CD4-positive, alpha-beta T cell treated with Interleukin-6 at 100 ng/mL for 8 hours (primary cell): ENCODE measurements around the gene CLIP2.
A peak's percentile ranks its signal among the peaks of the same experiment; 100 is the strongest.
"Not testable (repeated sequence)": the region's sequence is repeated elsewhere in the genome, so short reads cannot be mapped to it uniquely, and the experiment has no call there.

Source experiments
- DNase-seq: peaks from one replicate; pipeline ENCODE4 v3.0.0-alpha.2; 2020; ENCODE audit warnings: mixed read lengths, low spot score

Gene CLIP2

GRCh38 chr7:74430961-74431466, 141.8 kb downstream of the CLIP2 start:
- no peak for DNase-seq

DNA sequence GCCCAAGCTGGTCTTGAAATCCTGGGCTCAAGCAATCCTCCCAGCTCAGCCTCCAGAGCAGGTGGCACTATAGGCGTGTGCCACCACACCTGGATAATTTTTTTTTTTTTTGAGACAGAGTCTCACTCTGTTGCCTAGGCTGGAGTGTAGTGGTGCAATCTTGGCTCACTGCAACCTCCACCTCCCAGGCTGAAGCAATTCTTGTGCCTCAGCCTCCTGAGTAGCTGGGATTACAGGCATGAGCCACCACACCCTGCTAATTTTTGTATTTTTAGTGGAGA, 148.0 kb downstream of the CLIP2 start:
- DNase-seq = not testable (repeated sequence)

DNA sequence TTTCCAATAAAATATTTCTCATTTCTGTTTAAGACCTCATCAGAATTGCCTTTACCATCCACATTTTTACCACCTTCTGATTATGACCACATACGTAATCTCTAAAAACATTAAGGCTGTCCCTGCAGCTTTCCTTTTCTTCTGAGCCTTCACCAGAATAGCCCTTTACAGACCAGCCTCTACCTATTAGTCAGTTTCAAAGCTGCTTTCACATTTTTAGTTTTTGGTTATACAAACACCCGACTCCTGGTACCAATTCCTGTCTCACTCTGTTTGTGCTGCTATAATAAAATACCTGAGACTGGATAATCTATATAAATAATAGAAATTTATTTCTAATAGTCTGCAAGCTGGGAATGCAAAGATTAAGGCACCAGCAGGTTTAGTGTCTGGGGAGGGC, 149.1 kb downstream of the CLIP2 start:
- DNase-seq = no peak

GRCh38 chr7:74439541-74439940, 150.3 kb downstream of the CLIP2 start:
- no peak for DNase-seq

- DNase-seq = not testable (repeated sequence)
Observed at GRCh38 chr7:74440143-74440542, 150.9 kb downstream of the CLIP2 start.

GRCh38 chr7:74441801-74442200, 152.6 kb downstream of the CLIP2 start:
- no peak for DNase-seq

GRCh38 chr7:74443543-74444247, 154.5 kb downstream of the CLIP2 start:
- no peak for DNase-seq

GRCh38 chr7:74449144-74449543, 159.9 kb downstream of the CLIP2 start:
- no peak for DNase-seq

DNA sequence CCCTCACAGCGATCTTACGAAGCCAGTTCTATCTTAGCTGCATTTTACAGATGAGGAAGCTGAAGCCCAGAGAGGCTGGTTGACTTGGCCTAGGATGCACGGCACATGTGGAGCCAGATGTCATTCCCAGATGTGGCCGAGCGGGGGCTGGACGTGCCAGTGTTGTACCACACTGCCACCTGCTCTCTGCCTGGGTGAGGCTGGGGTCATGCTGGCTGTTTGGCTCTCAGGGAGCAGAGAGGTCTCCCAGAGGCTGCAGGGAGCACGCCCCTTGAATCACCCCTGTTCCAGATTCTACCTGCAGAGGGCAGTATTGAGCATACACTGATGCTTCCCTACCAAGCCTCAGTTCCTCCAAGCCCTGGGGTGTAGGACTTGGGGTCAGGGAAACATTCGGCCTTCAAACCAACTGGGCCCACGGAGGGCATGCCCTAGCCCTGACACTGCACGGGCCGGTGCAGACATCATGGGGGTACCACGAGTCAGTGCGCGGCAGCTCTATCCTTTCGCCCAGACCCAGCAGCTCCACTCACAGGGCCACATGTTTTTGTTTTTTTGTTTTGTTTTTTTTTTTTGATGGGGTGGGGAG, 160.7 kb downstream of the CLIP2 start:
- peak; percentile 63 for DNase-seq

DNA sequence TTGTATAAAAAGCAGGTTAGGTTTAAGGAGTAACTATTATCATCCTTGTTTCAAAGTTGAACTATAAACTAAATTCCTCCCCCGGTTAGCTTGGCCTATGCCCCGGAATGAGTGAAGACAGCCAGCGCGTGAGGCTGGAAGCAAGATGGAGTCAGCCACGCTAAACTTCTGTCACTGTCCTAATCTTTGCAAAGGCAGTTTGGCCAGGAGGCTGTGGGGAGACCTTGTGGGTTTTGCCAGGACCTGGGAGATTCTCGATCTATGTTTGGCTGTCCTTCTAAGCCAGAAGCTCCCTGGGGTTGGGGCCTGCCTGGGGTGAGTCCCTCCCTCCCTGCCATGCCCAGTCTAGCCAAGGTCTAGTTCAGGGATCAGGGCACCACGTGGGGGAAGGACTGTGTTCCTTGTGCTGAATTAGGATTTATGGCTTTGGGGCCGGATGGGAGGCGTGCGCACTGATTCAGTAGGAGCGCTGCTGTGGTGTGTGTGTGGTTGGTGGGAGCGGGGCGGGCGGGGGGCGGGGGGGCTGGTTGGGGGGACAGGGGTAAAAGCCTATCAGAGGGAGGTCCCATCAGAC, 163.6 kb downstream of the CLIP2 start:
- no peak for DNase-seq

DNA sequence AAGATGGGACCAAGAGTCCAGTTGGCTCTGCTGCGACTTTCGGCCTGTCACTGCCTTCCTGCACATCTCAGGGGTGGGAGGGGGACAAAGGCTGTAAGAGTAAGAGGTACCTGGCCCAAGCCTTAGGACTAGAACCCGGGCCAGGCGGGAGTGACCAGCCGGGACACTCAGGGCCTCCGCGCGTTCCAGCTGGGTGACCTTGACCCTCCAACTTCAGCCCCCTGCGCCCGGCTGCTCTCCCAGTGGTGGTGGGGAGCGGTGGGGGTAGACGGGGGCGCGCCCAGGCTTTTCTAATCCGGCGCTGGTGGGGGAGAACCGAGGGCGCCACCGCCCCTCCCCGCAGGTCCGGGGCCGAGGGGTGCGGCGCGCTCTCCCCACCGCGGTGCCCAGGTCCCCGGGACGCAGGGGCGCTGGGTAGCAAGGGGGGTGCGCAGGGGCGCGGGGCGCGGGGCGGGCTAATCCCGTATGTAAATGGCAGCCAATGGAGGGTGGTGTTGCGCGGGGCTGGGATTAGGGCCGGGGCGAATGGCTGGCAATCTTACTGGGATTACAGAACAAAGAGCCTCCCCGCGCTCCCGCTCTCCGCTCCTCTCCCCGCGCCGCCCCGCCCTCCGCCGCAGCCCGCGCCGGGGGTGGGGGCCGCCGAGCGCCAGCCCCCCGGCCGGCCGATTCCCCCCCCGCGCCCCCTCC, 164.3 kb downstream of the CLIP2 start, which contains the start of gene GTF2IRD1:
Gene GTF2IRD1, plus strand, starts transcription at position 585 of the 690 bp plus-strand sequence. CDS start 54,175 bp downstream, outside the sequence.
- peak; percentile 30 for DNase-seq

- no peak for DNase-seq
Observed at GRCh38 chr7:74454021-74454924, 165.1 kb downstream of the CLIP2 start.

DNA sequence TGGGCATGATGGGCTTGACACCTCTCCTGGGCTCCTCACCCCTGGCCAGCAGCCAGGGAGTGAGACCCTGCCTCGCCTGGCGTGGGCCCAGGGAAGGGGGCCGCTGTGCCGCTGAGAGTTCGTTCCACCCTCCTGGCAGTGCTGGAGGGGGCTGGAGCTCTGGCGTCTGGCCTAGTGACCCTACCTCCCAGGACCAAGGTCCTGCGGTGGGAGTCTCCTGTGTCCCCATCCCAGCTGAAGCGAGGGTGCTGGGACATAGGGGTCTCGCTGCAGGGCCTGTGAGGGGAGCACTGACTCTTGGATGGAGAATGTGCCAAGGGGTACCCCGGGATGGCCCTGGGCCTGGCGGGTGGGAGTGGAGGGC, 165.7 kb downstream of the CLIP2 start:
- no peak for DNase-seq

DNA sequence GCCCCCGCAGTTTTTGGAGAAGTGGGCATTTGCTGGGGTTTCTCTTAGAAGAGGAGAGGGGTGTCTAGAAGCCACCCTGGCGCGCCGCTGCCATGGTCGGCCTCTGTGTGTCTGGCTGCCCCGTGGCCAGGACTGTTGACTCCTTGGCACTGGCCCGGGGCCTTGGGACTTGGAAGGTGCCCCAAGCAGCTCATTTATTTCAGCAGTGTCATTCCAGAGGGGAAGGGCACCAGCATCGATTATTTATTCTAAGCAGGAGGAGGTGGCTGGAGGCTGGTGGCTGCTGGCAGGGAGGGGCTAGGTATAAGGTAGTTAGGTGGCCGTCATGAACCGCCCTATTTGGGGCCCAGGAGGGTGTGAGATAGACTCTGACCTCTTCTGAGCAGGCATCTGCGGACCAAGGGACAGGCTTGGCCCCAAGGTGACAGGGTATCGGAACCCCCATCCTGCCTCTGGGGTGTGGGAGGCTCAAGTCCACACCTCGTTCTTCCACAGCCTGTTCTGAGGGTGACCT, 166.1 kb downstream of the CLIP2 start:
- DNase-seq = no peak
